ENCODE results near the gene HCN1. TPM values are rescaled to one million over a fixed set of nuclear protein-coding genes. Genes with fewer than 3 reads are reported as not detected.
A peak's percentile ranks its signal among the peaks of the same experiment; 100 is the strongest.

Gene HCN1
- total RNA-seq, 1 experiment from 2014 or later, result 0.04 TPM

- no peaks in the 10 kb centered on the region for H3K27me3 ChIP-seq (replicated peaks; ENCODE audit: insufficient read depth, low read depth, low read length, poor library complexity)
- DNase-seq (ENCODE audit: low spot score), result no peak
- no peaks in the 10 kb centered on the region for H3K4me1 ChIP-seq (ENCODE audit: insufficient read depth, low read length, poor library complexity, severe bottlenecking)
- no peak overlapping the region for H3K27ac ChIP-seq (ENCODE audit: low read depth, low read length, poor library complexity, severe bottlenecking)
- H3K36me3 ChIP-seq (ENCODE audit: insufficient read depth, low read length, poor library complexity, severe bottlenecking), result no peaks in the 10 kb centered on the region
- BruUV-seq (replicated peaks), result no TSS peak
- CTCF ChIA-PET, result no interaction called here
- no peak overlapping the region for H3K4me3 ChIP-seq (ENCODE audit: low read depth, low read length, poor library complexity, severe bottlenecking)
- intact Hi-C loops (cut with micrococcal nuclease; ENCODE audit: unreplicated experiment), result no loop called here
- POLR2A ChIA-PET (ENCODE audit: low non-redundant PET), result no interaction called here
- TF ChIP-seq CTCF (conservative IDR thresholded peaks at IDR 0.05; ENCODE audit: low read depth, low read length), result no peak
- TF ChIP-seq EZH2 (IDR thresholded peaks at IDR 0.05; ENCODE audit: borderline replicate concordance, low read depth, low read length, poor library complexity, severe bottlenecking), result no peak
- H3K9me3 ChIP-seq (ENCODE audit: low read depth, low read length, poor library complexity, severe bottlenecking), result no peaks in the 10 kb centered on the region
These were observed 435.1 kb downstream of the HCN1 start for GRCh38 chr5:45261125-45261524.

GRCh38 chr5:45260292-45260691 is 435.9 kb downstream of the HCN1 start:
- ChIA-PET POLR2A (ENCODE audit: low non-redundant PET) (no interaction called here), CTCF (no interaction called here)
- DNase-seq (ENCODE audit: low spot score), result no peak
- H3K9me3 ChIP-seq (ENCODE audit: low read depth, low read length, poor library complexity, severe bottlenecking), result no peaks in the 10 kb centered on the region
- no peak overlapping the region for H3K4me3 ChIP-seq (ENCODE audit: low read depth, low read length, poor library complexity, severe bottlenecking)
- H3K27ac ChIP-seq (ENCODE audit: low read depth, low read length, poor library complexity, severe bottlenecking), result no peak overlapping the region
- TF ChIP-seq EZH2 (IDR thresholded peaks at IDR 0.05; ENCODE audit: borderline replicate concordance, low read depth, low read length, poor library complexity, severe bottlenecking) (no peak), CTCF (conservative IDR thresholded peaks at IDR 0.05; ENCODE audit: low read depth, low read length) (no peak)
- no peaks in the 10 kb centered on the region for H3K27me3 ChIP-seq (replicated peaks; ENCODE audit: insufficient read depth, low read depth, low read length, poor library complexity)
- BruUV-seq (replicated peaks), result no TSS peak
- intact Hi-C loops (cut with micrococcal nuclease; ENCODE audit: unreplicated experiment), result no loop called here
- no peaks in the 10 kb centered on the region for H3K36me3 ChIP-seq (ENCODE audit: insufficient read depth, low read length, poor library complexity, severe bottlenecking)
- H3K4me1 ChIP-seq (ENCODE audit: insufficient read depth, low read length, poor library complexity, severe bottlenecking), result no peaks in the 10 kb centered on the region

DNA sequence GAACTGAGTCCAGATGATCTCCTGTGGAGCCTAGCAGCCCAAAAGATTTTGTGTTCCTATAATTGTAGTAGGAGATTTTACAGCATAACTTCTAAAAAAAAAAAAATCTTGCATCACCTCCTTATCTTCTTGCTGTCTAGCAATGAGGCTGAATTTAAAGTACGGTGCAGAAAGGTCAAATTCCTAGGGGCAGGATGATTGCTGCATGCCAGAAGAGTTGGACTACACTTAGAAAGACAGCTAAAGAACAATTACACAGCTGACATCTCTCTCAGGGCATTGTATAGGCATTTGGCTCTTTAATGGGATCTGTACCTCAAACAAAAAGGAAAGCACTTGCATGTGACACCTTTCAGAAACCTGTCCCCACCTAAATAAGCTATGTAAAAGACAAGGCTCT is 443.2 kb downstream of the HCN1 start:
- no peaks in the 10 kb centered on the region for H3K36me3 ChIP-seq (ENCODE audit: insufficient read depth, low read length, poor library complexity, severe bottlenecking)
- intact Hi-C loops (cut with micrococcal nuclease; ENCODE audit: unreplicated experiment), result no loop called here
- ChIA-PET POLR2A (ENCODE audit: low non-redundant PET) (interaction anchor here (0.7 kb wide), 1 partner anchor 163 kb away, joined by 5 read pairs; no protein-coding TSS in a partner anchor), CTCF (interaction anchor here (0.7 kb wide), 1 partner anchor 268 kb away, joined by 3 read pairs; no protein-coding TSS in a partner anchor)
- H3K9me3 ChIP-seq (ENCODE audit: low read depth, low read length, poor library complexity, severe bottlenecking), result no peaks in the 10 kb centered on the region
- DNase-seq (ENCODE audit: low spot score), result peak; percentile 3
- no peak overlapping the region for H3K27ac ChIP-seq (ENCODE audit: low read depth, low read length, poor library complexity, severe bottlenecking)
- H3K27me3 ChIP-seq (replicated peaks; ENCODE audit: insufficient read depth, low read depth, low read length, poor library complexity), result no peaks in the 10 kb centered on the region
- BruUV-seq (replicated peaks), result no TSS peak
- TF ChIP-seq EZH2 (IDR thresholded peaks at IDR 0.05; ENCODE audit: borderline replicate concordance, low read depth, low read length, poor library complexity, severe bottlenecking), result no peak
- no peak for TF ChIP-seq CTCF (conservative IDR thresholded peaks at IDR 0.05; ENCODE audit: low read depth, low read length)
- H3K4me3 ChIP-seq (ENCODE audit: low read depth, low read length, poor library complexity, severe bottlenecking), result no peak overlapping the region
- H3K4me1 ChIP-seq (ENCODE audit: insufficient read depth, low read length, poor library complexity, severe bottlenecking), result no peaks in the 10 kb centered on the region

Measured in A673 (cell line).